NK-92 treated with Interleukin-12 subunit alpha and Interleukin-12 subunit beta, amount 100 ng/mL, for 24 hours (cell line): ENCODE results near the gene SPDYE18.
"Not testable (repeated sequence)": the region's sequence is repeated elsewhere in the genome, so short reads cannot be mapped to it uniquely, and the experiment has no call there.

ENCODE experiments used
- DNase-seq: peaks from one replicate; lab custom pipeline; 2025; lab: John Stamatoyannopoulos, UW

Gene SPDYE18, protein sequence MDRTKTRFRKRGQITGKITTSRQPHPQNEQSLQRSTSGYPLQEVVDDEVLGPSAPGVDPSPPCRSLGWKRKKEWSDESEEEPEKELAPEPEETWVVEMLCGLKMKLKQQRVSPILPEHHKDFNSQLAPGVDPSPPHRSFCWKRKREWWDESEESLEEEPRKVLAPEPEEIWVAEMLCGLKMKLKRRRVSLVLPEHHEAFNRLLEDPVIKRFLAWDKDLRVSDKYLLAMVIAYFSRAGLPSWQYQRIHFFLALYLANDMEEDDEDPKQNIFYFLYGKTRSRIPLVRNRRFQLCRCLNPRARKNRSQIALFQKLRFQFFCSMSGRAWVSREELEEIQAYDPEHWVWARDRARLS

DNA sequence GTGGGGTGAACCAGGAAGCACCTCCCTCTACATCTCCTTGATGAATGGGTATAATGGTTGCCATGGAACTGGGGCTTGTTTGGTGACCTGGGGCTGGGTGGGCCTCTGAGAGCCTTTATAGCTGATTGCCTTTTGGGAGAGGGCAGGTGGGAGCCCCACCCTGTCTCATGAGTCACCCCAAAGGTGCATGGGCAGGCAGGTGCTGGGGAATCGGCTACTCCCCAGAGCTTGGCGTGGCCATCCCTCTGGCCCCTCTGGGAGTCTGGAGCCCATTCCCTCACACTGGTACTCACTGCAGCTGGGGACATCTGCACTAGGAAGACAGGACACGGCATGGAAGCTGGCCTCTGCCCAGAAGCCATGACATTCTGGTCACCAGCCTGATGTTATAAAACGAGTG, at the start of gene SPDYE18:
TSS of gene SPDYE18 (minus strand) at position 2 of the 400 bp plus-strand sequence. CDS start 2,046 bp downstream, outside the sequence.
- DNase-seq, result not testable (repeated sequence)

DNA sequence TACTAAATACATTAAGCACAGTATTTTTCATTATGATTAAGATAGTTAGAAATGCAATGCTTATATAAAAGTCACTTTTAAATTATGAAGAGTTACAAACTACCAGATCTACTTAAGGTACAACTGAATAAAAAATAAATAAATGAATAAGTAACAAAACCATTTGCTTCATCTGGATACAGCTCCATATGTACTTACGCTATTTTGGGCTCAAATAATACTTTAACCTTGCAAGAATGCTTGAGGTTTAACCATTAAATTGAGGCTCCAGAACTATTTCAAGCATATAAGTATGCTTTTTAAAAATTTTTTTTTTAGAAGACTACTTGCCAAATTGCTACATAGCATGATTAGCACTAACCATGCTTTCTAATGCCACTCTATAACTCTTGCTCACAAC, 46.0 kb upstream of the SPDYE18 start:
- not testable (repeated sequence) for DNase-seq

DNA sequence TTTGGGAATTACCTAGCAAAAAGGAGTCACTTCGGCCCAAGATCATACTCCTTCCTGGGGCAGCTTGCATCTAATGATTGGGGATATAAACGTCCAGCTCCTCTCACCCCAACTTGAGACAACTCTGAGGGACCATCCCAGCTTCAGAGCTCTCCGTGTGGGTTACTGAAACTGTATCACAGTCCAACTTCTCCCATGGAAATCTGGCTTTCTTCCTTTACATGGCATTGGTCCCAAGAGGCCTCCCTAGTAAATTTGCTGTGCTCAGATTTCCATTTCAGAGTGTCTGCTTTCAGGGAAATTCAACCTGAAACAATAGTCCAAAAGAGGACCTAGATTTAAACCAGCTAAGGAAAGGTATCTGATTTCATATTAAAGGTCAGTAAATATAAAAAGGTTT, 45.3 kb upstream of the SPDYE18 start:
- not testable (repeated sequence) for DNase-seq

DNA sequence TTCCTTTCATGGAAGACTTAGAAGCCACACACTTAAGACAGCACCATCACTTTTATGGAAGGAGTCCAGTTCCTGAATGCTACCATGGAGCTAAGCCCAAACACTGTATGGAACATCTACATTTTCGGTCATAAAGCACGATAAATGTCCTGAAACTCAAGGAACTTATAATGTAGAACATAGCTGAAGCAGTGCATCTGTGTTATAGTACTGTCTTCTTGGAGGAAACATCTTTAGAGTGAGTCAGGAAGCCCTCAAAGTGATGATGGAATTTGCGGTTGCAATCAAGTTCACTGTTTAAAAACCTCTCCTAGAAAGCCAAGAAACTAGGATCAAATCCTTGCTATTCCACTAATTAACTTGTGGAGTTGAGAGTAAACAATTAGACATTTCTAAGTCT, 43.5 kb upstream of the SPDYE18 start:
- DNase-seq, result not testable (repeated sequence)

DNA sequence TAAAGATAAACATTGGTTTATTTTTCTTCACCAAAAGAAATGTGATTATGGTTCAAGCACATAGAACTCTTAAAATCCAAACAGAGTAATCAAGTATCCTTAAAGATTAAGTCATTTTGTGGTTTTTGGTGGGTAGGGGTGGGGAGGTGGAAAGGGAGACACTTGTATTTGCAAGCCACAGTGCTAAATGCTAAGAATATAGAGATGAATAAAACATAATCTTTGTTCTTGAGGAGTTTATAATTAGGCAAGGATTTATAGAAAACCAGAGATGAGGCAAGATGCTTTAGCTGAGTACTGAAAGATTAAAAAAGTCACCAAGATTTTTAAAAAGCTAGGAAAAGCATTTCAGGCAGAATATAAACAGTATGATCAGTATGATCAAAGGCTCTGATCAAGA, 40.3 kb upstream of the SPDYE18 start:
- DNase-seq, result not testable (repeated sequence)

DNA sequence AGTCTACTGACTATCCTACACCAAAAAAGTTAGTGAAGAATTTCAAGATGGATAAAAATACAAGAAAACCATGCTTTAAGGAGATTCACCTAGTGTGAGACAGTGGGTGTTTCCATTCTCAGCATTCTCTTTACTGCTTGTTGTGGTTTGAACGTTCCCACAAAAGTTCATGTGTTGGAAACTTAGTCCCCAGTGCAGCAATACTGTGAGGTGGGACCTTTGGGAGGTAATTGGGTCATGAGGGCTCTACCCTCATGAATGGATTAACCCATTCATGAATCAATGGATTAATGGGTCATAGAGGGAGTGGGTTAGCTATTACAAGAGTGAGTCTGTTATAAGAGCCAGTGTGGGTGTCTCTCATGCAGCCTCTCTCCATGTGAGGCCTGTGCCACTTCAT, 38.8 kb upstream of the SPDYE18 start:
- not testable (repeated sequence) for DNase-seq

DNA sequence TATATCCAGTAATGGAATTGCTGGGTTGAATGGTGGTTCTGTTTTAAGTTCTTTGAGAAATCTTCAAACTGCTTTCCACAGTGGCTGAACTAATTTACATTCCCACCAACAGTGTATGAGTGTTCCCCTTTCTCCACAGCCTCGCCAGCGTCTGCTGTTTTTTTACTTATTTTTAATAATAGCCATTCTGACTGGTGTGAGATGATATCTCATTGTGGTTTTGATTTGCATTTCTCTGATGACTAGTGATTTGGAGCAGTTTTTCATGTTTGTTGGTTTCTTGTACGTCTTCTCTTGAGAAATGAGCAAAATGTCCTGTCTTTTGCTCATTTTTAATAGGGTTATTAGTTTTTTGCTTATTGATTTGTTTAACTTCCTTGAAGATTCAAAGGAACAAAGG, 38.1 kb upstream of the SPDYE18 start:
- DNase-seq, result not testable (repeated sequence)

DNA sequence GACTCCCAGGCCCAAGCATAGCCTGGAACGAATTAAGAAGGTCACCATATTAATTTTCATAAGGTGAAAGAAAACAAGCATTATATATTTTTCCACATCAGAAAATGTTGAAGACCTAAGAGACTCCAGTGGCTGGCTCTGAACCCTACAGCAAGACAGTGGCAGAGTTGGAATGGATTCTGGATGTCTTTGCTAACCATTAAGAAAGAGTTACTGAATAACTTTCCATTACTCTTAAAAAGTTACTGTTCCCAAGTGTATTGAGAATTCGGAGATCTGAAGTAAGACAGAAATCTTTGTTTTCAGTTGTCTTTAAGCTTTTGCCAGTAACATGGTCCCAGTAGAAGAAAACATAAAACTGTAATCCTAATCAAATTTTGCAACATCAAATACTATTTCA, 29.9 kb upstream of the SPDYE18 start:
- not testable (repeated sequence) for DNase-seq

DNA sequence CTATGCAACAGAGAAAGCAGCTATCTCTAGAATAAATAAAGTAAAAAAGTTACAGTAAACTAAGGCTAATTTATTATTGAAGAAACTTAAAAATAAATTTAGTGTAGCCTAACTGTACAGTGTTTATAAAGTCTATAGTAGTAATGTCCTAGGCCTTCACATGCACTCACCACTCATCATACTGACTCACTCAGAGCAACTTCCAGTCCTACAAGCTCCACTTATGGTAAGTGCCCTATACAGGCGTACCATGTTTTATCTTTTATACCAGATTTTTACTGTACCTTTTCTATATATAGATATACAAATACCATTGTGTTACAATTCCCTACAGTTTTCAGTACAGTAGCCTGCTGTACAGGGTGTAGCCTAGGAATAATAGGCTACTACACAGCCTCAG, 19.8 kb upstream of the SPDYE18 start:
- not testable (repeated sequence) for DNase-seq

DNA sequence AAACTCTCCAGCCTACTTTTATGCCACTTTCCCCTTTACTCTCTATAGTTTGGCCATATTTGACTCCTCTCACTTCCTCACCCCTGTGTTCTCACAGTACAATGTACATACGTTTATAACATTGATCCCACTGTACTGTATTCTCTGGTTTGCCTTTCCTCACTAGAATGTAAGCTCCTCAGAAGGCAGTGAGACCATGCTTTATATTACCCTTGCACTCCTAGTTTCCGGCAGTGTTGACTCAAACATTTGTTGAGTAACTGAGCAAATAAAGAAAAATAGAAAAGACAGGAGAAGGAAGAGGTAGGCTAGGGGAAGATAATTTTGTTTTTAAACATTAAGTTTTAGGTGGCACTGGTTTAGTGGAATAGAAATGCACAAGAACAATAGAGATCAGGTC, 17.9 kb upstream of the SPDYE18 start:
- not testable (repeated sequence) for DNase-seq

DNA sequence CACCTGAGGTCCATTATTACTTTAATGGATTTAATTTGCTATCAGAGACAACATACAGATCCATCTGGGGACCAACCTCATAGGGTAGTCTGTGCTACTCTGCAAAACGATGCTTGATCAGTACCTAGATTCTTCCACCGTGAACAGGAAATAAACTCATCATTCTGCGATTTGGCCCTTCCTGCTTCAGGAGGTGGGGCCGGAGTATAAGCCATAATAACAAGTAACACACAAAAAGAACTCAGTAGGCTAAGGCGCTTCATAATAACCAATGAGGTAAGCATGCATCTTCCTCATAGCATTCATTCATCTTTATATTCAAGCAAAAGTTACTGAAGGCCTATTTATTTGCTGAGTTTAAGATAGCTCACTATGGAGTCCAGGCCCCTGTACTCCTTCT, 17.3 kb upstream of the SPDYE18 start:
- not testable (repeated sequence) for DNase-seq

DNA sequence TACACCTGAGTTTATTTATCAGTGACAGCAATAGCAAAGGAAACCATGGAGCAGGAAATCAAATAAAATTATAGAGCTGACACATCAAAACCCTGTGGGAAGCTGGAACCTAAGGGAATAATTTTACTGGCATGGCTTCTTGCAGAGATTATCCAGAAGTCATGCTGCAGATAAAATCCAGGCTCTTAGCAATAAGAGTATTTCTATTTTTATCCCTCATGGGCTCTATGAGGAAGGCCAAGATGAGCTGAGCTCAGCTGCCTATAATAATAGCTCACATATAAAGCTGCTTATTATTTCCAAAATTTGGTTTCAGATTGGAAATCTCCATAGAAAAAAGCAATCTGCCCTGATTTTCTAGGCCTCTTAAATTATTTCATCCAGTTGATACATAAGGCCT, 16.8 kb upstream of the SPDYE18 start:
- not testable (repeated sequence) for DNase-seq

DNA sequence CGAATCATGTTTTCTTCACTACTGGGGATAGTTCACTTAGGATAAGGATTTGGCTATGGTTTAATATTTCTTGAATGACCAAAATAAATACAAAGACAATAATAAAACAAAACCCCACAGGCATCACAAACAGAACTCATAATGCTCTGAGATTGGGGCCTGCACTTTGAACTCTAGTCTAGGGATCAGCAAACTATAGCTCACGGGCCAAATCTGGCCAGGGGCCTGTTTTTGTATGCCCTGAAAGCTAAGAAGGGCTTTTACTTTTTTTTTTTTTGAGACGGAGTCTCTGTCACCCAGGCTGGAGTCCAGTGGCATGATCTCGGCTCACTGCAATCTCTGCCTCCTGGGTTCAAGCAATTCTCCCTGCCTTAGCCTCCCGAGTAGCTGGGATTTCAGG, 14.7 kb upstream of the SPDYE18 start:
- DNase-seq, result not testable (repeated sequence)

DNA sequence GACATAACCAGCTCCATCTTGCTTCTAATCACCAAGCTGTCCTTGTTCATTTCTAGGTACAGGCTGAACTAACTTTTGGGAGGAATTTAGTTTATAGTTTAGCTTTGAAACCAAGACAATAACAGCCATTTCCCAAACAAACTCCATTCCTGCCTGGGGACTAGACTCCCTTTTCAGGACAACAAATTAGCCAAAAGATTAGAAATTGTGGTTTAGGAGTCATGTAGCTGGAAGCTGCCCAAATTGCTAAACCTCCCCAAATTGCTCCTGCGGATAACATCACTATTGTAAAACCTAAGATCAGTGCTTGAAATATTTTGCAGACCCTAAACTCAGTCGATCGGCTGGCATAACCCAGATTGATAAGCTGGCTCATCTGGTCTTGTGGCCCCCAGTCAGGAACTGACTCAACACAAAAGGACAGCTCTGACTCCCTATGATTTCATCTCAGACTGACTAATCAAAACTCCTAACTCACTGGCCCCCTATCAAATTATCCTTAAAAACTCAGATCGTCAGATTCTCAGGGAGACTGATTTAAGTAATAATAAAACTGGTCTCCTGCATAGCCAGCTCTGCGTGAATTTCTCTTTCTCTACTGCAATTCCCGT, 12.5 kb upstream of the SPDYE18 start:
- DNase-seq, result not testable (repeated sequence)

DNA sequence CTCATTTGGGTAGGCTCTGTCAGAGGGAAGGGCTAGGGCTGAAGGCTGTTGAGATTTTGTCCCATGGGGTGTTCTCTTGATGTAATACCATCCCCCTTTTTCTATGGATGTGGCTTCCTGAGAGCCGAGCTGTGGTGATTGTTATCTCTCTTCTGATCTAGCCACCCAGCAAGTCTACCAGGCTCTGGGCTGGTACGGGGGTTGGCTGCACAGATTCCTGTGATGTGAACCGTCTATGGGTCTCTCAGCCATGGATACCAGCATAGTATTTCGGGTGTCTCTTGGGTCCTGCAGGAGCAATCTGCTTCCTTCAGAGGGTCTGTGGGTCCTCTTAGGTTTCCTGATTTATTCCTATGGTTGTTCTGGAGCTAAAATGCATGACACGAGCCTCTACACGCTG, 8.8 kb upstream of the SPDYE18 start:
- DNase-seq, result not testable (repeated sequence)

DNA sequence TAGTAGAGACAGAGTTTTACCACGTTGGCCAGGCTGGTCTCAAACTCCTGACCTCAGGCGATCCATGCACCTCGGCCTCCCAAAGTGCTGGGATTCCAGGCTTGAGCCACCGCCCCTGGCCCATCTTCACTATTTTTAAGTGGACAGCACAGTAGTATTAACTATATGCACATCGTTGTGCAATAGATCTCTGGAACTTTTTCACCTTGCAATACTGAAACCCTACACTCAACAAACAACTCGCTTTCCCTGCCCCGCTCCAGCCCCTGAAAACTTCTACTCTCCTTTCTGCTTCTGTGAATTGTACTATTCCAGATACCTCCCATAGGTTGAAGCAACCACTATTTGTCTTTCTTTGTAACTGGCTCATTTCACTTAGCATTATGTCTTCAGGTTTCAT, 3.5 kb upstream of the SPDYE18 start:
- DNase-seq, result not testable (repeated sequence)

DNA sequence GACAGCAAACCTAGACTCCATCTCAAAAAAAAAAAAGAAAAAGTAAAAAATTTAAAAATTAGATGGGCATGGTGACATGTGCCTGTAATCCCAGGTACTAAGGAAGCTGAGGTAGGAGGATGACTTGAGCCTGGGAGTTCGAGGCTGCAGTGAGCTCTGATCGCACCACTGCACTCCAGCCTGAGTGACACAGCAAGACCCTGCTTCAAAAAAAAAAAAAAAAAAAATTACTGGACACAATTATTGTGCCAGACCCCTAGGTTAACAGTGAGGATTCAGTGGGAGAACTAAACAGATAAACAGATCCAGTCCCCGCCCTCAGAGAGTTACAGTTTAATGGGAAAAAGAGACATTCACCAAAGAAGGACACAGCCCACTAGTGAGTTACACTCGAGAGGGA, 1.4 kb upstream of the SPDYE18 start:
- not testable (repeated sequence) for DNase-seq

DNA sequence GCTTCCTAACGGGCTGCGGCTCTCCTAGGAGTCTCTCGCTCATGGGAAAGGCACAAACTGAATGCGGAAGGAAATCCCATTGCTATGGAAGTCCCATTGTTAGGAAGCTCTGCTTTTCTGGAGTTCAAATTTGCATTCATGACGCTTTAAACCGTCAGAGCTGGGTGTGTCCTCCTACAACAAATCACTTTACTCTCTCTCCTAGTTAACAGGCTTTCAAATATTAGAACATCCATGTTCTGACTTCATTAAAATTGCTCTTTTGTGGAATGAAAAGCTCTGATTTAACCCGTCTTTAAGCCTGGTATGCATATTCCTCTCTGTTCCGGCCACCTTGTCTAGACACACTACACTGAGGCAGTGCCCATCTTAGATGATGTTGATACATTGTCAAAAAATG, 30.1 kb downstream of the SPDYE18 start, which contains the start of gene SPDYE17:
TSS of gene SPDYE17 (minus strand) at position 101 of the 400 bp plus-strand sequence. CDS start 1,791 bp downstream, outside the sequence.
- DNase-seq, result not testable (repeated sequence)

DNA sequence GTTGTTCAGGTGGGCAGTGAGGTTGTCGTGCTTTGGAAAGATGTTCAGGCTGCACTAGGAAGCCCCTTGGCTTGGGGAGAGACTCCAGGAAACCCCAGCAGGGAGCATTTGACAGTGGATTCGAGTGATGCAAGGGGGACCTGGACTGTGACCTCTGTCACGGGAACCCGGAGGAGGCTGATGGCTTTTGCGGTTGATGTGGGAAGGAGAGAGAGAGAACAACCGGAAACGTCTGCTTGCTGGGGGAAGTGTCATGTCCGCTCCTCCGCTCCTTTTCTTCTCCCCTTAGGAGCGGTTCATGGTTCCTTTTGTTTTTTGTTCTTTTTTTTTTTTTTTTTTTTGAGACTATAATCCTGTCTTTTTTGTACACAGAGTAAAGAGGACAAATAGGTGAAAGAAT, 36.0 kb downstream of the SPDYE18 start:
- not testable (repeated sequence) for DNase-seq

DNA sequence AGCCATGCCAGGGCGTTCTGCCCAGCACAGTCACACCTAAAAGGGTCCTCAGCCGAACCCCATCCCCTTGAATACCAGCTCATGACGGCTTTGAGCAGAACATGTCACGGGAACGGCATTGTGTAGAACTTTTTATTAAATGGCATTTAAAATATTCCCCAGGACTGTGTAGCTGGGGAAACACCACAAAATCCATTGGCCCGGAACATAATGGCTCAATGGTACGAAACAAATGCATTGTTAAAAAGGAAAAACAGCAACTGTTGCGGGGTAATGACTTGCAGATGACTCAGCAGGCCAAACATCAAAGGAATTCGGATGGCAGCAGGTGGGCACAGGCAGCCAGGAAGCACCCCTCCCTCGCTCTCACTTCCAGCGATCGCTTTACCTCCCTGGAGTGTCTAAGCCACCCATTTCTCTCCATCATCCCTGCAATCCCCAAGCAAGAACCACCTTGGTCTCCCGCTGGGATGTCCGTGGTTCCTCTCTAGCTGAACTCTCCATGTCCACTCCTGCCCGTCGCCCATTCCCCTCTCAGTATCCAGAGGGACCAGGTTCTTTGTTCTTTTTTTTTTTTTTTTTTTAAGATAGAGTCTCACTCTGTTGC, 52.2 kb downstream of the SPDYE18 start:
- not testable (repeated sequence) for DNase-seq

DNA sequence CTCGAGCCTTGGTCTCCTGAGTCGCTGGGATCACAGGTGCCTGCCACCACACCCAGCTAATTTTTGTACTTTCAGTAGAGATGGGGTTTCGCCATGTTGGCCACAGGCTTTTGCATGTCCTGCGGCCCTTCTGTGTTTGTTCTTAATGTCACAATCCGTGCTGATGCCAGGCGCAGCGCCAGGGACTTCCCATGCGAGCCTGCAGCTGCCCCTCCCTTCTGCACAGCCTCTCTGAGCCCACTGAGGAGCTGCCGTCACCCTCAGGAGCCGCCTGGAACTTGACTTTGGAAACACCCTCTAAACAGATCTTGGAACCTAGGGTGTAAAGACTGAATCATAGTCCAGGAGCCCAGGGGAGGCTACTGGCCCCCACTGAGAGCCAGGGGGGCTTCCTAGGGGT, 54.4 kb downstream of the SPDYE18 start:
- not testable (repeated sequence) for DNase-seq
